Right cardiac atrium (tissue), 5 donors: ENCODE data around the gene DCLRE1C. TPM values are rescaled to one million over a fixed set of nuclear protein-coding genes. Genes with fewer than 3 reads are reported as not detected.

ENCODE experiments used
- ATAC-seq, 2 donors: fragments of 200-7000 bp; cut with Tn5 transposase; one replicate each; pipeline versions ENCODE4 v1.8.0 to v1.9.1; 2020; ENCODE audit warnings: moderate library complexity in 2 of 2, mild to moderate bottlenecking in 1 of 2
- DNase-seq, 3 donors: peaks; one replicate each; pipeline ENCODE4 v3.0.0-alpha.2; 2020
- H3K27ac ChIP-seq: one replicate; pipeline ENCODE4 v1.5.1; 2013; ENCODE audit warnings: mild to moderate bottlenecking, low read length, control low read depth, moderate library complexity
- H3K27me3 ChIP-seq: one replicate; pipeline ENCODE4 v1.6.1; 2013; ENCODE audit not compliant: control insufficient read depth, insufficient read depth
- H3K4me1 ChIP-seq: one replicate; pipeline ENCODE4 v1.6.1; 2013; ENCODE audit warnings: low read length; ENCODE audit not compliant: control insufficient read depth, insufficient read depth
- H3K4me3 ChIP-seq: one replicate; pipeline ENCODE4 v1.5.1; 2013; ENCODE audit warnings: low read length, control low read depth
- H3K9me3 ChIP-seq: one replicate; pipeline ENCODE4 v1.6.1; 2013; ENCODE audit warnings: low read length; ENCODE audit not compliant: control insufficient read depth
- WGBS: extraction: QIAGEN DNeasy Blood & Tissue Kit; methylation state at CpG from one replicate; pipeline ENCODE4 v1.1.7; 2013; 5-methylcytosine and 5-hydroxymethylcytosine counted together
- intact Hi-C, 4 donors: fragments of 100-400 bp; cut with DNase I; formaldehyde crosslinking; loops; one replicate each; pipeline versions ENCODE4 v1.11.0 to v1.14.0; 2022 to 2023
- polyA plus RNA-seq: library from polyadenylated mRNA; stranded (reverse); fragments of 200-250 nt; gene quantifications from one replicate; pipeline ENCODE4 v1.2.3, GENCODE V29; 2013
- total RNA-seq, 4 donors: library from RNA; stranded (reverse); fragmentation: NEBNext Ultra II Directional; extraction: Animal tissue kit (Norgen Biotek cat#: 25700); gene quantifications; one replicate each; pipeline ENCODE4 v1.2.1, GENCODE V29; 2021
- donor health status: healthy with polysubstance abuse.
- donor health status: DM: no; HTN: yes; CAD: no.
- donor health status: DM: no; HTN: no; CAD: no.
- donor health status: DM: no; HTN: yes; CAD: no; lungs with severe emphysema.
- donor health status: DM: yes; HTN: yes; CAD: no.

DCLRE1C gene
- total and polyA plus RNA-seq, 5 donors: 2.2 to 4.6 (median 4.1) TPM

- no peak for DNase-seq
- intact Hi-C loops: no loop called here
- no peak overlapping the region for H3K4me3 ChIP-seq
- no peaks in the 10 kb centered on the region for H3K9me3 ChIP-seq
- no peak overlapping the region for H3K27ac ChIP-seq
- no peaks in the 10 kb centered on the region for H3K4me1 ChIP-seq
- 90% methylated on average over 5 of the region's 5 CpGs for WGBS
- H3K27me3 ChIP-seq: no peaks in the 10 kb centered on the region
- no peak for ATAC-seq
Measured at GRCh38 chr10:14859043-14859442, 94.9 kb downstream of the DCLRE1C start.

- intact Hi-C loops: no loop called here
Measured at GRCh38 chr10:14858338-14858960, 95.4 kb downstream of the DCLRE1C start.

GRCh38 chr10:14855453-14855852 is 98.4 kb downstream of the DCLRE1C start:
- ATAC-seq (no peak), DNase-seq (no peak)
- no peaks in the 10 kb centered on the region for H3K4me1 ChIP-seq
- no peaks in the 10 kb centered on the region for H3K9me3 ChIP-seq
- no peak overlapping the region for H3K27ac ChIP-seq
- no peak overlapping the region for H3K4me3 ChIP-seq
- no peaks in the 10 kb centered on the region for H3K27me3 ChIP-seq
- WGBS: 91% methylated on average over 1 of the region's 1 CpG
- intact Hi-C loops: no loop called here

More at GRCh38 chr10:14858338-14858960, 95.4 kb downstream of the DCLRE1C start:
- H3K27me3 ChIP-seq: no peaks in the 10 kb centered on the region
- no peak for DNase-seq
- no peak for ATAC-seq
- H3K9me3 ChIP-seq: no peaks in the 10 kb centered on the region
- no peak overlapping the region for H3K27ac ChIP-seq
- WGBS: 91% methylated on average over 6 of the region's 6 CpGs
- no peak overlapping the region for H3K4me3 ChIP-seq
- H3K4me1 ChIP-seq: no peaks in the 10 kb centered on the region

GRCh38 chr10:14852236-14852635 is 101.7 kb downstream of the DCLRE1C start:
- Histone ChIP-seq H3K4me1 (no peaks in the 10 kb centered on the region), H3K27me3 (no peaks in the 10 kb centered on the region), H3K4me3 (no peak overlapping the region), H3K27ac (no peak overlapping the region), H3K9me3 (no peaks in the 10 kb centered on the region)
- WGBS: 54% methylated on average over 3 of the region's 3 CpGs
- intact Hi-C loops: no loop called here
- ATAC-seq: no peak
- no peak for DNase-seq

Other genes with a start within 250 kb of the DCLRE1C start
- gene FAM107B, start 179.2 kb downstream of the DCLRE1C start, total RNA-seq: 10 to 100 TPM in 2 of 4 donors, 1 to 10 TPM in 2; 7.5 to 18.7 (median 10.0) TPM
- 4.3 TPM for gene FAM107B, start 179.2 kb downstream of the DCLRE1C start, polyA plus RNA-seq
- gene CDNF, start 116.1 kb downstream of the DCLRE1C start, total RNA-seq: 1 to 10 TPM; 1.9 to 6.7 (median 2.6) TPM
- 4.5 TPM for gene CDNF, start 116.1 kb downstream of the DCLRE1C start, polyA plus RNA-seq
- gene HSPA14, start 115.8 kb downstream of the DCLRE1C start, total RNA-seq: 10 to 100 TPM in 1 of 4 donors, 1 to 10 TPM in 3; 7.4 to 10.0 (median 8.9) TPM
- gene HSPA14, start 115.8 kb downstream of the DCLRE1C start, polyA plus RNA-seq: 9.5 TPM
- 1 to 10 TPM; 4.6 to 6.1 (median 5.4) TPM for gene MSANTD7, start 115.8 kb downstream of the DCLRE1C start, total RNA-seq
- gene MSANTD7, start 115.8 kb downstream of the DCLRE1C start, polyA plus RNA-seq: 2.5 TPM
- 1 to 10 TPM; 4.4 to 7.3 (median 5.7) TPM for gene SUV39H2, start 75.2 kb downstream of the DCLRE1C start, total RNA-seq
- gene SUV39H2, start 75.2 kb downstream of the DCLRE1C start, polyA plus RNA-seq: 1.7 TPM
- gene MEIG1, start 5.3 kb upstream of the DCLRE1C start, total RNA-seq: not detected
- gene MEIG1, start 5.3 kb upstream of the DCLRE1C start, polyA plus RNA-seq: 0.34 TPM
- under 1 TPM in 1 of 4 donors, not detected in 3; 0.51 TPM for gene OLAH, start 89.8 kb upstream of the DCLRE1C start, total RNA-seq
- gene OLAH, start 89.8 kb upstream of the DCLRE1C start, polyA plus RNA-seq: 0.16 TPM
- gene ACBD7, start 134.7 kb upstream of the DCLRE1C start, total RNA-seq: not detected
- not detected for gene ACBD7, start 134.7 kb upstream of the DCLRE1C start, polyA plus RNA-seq
- 10 to 100 TPM in 1 of 4 donors, 1 to 10 TPM in 3; 8.3 to 12.2 (median 9.8) TPM for gene RPP38, start 143.3 kb upstream of the DCLRE1C start, total RNA-seq
- 12.7 TPM for gene RPP38, start 143.3 kb upstream of the DCLRE1C start, polyA plus RNA-seq
- 10 to 100 TPM; 10.1 to 11.9 (median 11.1) TPM for gene NMT2, start 214.6 kb upstream of the DCLRE1C start, total RNA-seq
- gene NMT2, start 214.6 kb upstream of the DCLRE1C start, polyA plus RNA-seq: 7.0 TPM